Progenitor cell of endocrine pancreas (in vitro differentiated cells): ENCODE measurements around the gene CAPNS1. TPM values are rescaled to one million over a fixed set of nuclear protein-coding genes. Genes with fewer than 3 reads are reported as not detected.

ENCODE experiments used
- DNase-seq: peaks from one replicate; pipeline ENCODE4 v3.0.0; 2021; ENCODE audit warnings: low spot score; ENCODE audit not compliant: unreplicated experiment
- H3K27ac Mint-ChIP-seq: 2 replicates; pipeline ENCODE4 v1.8.0; 2021; ENCODE audit warnings: mild to moderate bottlenecking, moderate library complexity, mixed read lengths
- H3K27me3 Mint-ChIP-seq: 2 replicates; pipeline ENCODE4 v1.8.0; 2021; ENCODE audit warnings: mixed read lengths
- H3K36me3 Mint-ChIP-seq: 2 replicates; pipeline ENCODE4 v1.8.0; 2022; ENCODE audit warnings: mixed read lengths; ENCODE audit not compliant: insufficient read depth
- H3K4me1 Mint-ChIP-seq: 2 replicates; pipeline ENCODE4 v1.8.0; 2021; ENCODE audit warnings: low read depth, mixed read lengths
- H3K4me3 Mint-ChIP-seq: 2 replicates; pipeline ENCODE4 v1.8.0; 2021; ENCODE audit warnings: low read depth, mild to moderate bottlenecking, moderate library complexity, mixed read lengths
- H3K9me3 Mint-ChIP-seq: 2 replicates; pipeline ENCODE4 v1.8.0; 2021; ENCODE audit warnings: low read depth, mixed read lengths
- CTCF ChIP-seq: fragments of 200-600 bp; sonication (generic); IDR thresholded peaks from one replicate; pipeline ENCODE4 v1.5.0; 2021; ENCODE audit warnings: antibody characterized with exemption, mild to moderate bottlenecking; ENCODE audit not compliant: unreplicated experiment
- long read RNA-seq: library from polyadenylated mRNA; unstranded; transcript quantifications from one replicate; pipeline ENCODE4 v2.0.0, GENCODE V29; 2020
- total RNA-seq: library from RNA; stranded (reverse); gene quantifications from 2 replicates; pipeline ENCODE4 v1.2.1, GENCODE V29; 2021

The CAPNS1 gene
- 427 and 435 TPM in 2 replicates for total RNA-seq
- long read RNA-seq, partial matches to known transcripts, result 0 of 1 reads
- long read RNA-seq, other reads (novel, unspliced or antisense), result 1 of 1 reads

GRCh38 chr19:36139473-36140303 is at the start of gene CAPNS1:
Gene CAPNS1, plus strand, starts transcription at chr19:36140066. Its CDS starts 946 bp downstream, at chr19:36141012.
- Mint-ChIP-seq H3K36me3 (peaks cover 15% of the 10 kb centered on the region), H3K27ac (peak within 1 kb of the TSS; percentile 98), H3K9me3 (peaks cover 4% of the 10 kb centered on the region), H3K27me3 (peaks cover 7% of the 10 kb centered on the region), H3K4me1 (peaks cover 11% of the 10 kb centered on the region), H3K4me3 (peak within 1 kb of the TSS; percentile 98)
- DNase-seq, result peak; percentile 97
- peak; percentile 43 for TF ChIP-seq CTCF

GRCh38 chr19:36090910-36091695 is 48.8 kb upstream of the CAPNS1 start:
- Mint-ChIP-seq H3K4me1 (no peaks in the 10 kb centered on the region), H3K4me3 (no peak overlapping the region), H3K9me3 (no peaks in the 10 kb centered on the region), H3K27ac (no peak overlapping the region), H3K27me3 (no peaks in the 10 kb centered on the region), H3K36me3 (no peaks in the 10 kb centered on the region)
- DNase-seq, result no peak
- TF ChIP-seq CTCF, result no peak

- Mint-ChIP-seq H3K4me1 (no peaks in the 10 kb centered on the region), H3K27me3 (no peaks in the 10 kb centered on the region), H3K9me3 (no peaks in the 10 kb centered on the region), H3K4me3 (no peak overlapping the region), H3K36me3 (no peaks in the 10 kb centered on the region), H3K27ac (no peak overlapping the region)
- no peak for DNase-seq
- TF ChIP-seq CTCF, result no peak
These were observed 47.3 kb upstream of the CAPNS1 start for GRCh38 chr19:36092566-36092965.

- no peak overlapping the region for H3K4me3 Mint-ChIP-seq
- no peak for TF ChIP-seq CTCF
- no peaks in the 10 kb centered on the region for H3K27me3 Mint-ChIP-seq
- H3K9me3 Mint-ChIP-seq, result no peaks in the 10 kb centered on the region
- DNase-seq, result no peak
- no peaks in the 10 kb centered on the region for H3K36me3 Mint-ChIP-seq
- H3K27ac Mint-ChIP-seq, result no peak overlapping the region
- no peaks in the 10 kb centered on the region for H3K4me1 Mint-ChIP-seq
These were observed 46.7 kb upstream of the CAPNS1 start for GRCh38 chr19:36093146-36093662.

GRCh38 chr19:36093687-36094086 is 46.2 kb upstream of the CAPNS1 start:
- H3K36me3 Mint-ChIP-seq, result no peaks in the 10 kb centered on the region
- no peak overlapping the region for H3K27ac Mint-ChIP-seq
- no peak for DNase-seq
- no peak overlapping the region for H3K4me3 Mint-ChIP-seq
- no peak for TF ChIP-seq CTCF
- H3K4me1 Mint-ChIP-seq, result no peaks in the 10 kb centered on the region
- H3K9me3 Mint-ChIP-seq, result no peaks in the 10 kb centered on the region
- H3K27me3 Mint-ChIP-seq, result no peaks in the 10 kb centered on the region
